ENCODE measurements around the gene BARX2. TPM values are rescaled to one million over a fixed set of nuclear protein-coding genes. Genes with fewer than 3 reads are reported as not detected.

The BARX2 gene
- total RNA-seq, 4 donors from 2014 or later: 0.83 TPM; not detected in 3

DNA sequence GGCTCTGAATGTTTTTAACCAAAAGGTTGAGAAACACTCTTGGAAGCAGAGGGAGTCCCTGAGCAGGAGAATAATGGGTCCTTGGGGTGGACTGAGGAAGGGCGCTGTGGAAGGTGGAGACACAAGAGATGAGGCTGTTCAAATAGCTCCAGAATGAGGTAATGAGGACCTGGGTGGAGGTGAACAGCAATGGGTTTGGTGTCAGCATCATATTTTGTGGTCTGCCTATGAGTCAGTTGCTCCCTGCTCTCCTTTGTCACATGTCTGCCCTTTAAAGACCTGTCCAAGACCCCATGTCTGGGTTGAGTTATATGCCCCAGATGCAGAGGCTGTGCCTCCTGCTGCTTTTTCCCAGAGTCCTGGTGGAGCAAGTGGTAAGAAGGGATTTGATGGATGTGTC, 113.6 kb downstream of the BARX2 start:
- no peak overlapping the region for H3K4me3 ChIP-seq
- H3K4me1 ChIP-seq: no peaks in the 10 kb centered on the region
- intact Hi-C loops (cut with DNase I; ENCODE audit: low total_unique reads): no loop called here
- DNase-seq: no peak
- no peak overlapping the region for H3K27ac ChIP-seq
- H3K27me3 ChIP-seq: no peaks in the 10 kb centered on the region
- no peaks in the 10 kb centered on the region for H3K36me3 ChIP-seq
- no peaks in the 10 kb centered on the region for H3K9me3 ChIP-seq
- TF ChIP-seq, protein P1, sequence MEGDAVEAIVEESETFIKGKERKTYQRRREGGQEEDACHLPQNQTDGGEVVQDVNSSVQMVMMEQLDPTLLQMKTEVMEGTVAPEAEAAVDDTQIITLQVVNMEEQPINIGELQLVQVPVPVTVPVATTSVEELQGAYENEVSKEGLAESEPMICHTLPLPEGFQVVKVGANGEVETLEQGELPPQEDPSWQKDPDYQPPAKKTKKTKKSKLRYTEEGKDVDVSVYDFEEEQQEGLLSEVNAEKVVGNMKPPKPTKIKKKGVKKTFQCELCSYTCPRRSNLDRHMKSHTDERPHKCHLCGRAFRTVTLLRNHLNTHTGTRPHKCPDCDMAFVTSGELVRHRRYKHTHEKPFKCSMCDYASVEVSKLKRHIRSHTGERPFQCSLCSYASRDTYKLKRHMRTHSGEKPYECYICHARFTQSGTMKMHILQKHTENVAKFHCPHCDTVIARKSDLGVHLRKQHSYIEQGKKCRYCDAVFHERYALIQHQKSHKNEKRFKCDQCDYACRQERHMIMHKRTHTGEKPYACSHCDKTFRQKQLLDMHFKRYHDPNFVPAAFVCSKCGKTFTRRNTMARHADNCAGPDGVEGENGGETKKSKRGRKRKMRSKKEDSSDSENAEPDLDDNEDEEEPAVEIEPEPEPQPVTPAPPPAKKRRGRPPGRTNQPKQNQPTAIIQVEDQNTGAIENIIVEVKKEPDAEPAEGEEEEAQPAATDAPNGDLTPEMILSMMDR (IDR thresholded peaks at IDR 0.05): no peak
- TF ChIP-seq POLR2A (IDR thresholded peaks at IDR 0.05): no peak

DNA sequence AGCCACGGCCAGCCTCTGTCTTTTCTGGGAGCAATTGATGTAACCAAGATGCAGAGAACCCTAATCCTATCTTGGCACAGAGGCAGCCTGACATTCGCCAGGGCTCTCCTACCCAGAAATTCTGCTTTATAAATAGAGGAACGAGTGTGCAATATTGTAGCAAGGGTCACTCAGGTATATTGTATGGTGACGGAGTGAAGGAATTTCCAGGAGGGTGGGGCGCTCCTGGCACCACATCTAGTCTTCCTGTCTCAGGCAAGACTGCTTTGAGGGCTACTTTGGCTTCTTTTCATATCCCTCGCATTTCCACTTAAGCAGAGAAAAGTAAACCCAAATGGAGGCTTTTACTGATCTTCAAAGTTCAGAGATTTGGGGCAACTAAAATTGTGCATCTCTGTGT, 114.4 kb downstream of the BARX2 start:
- intact Hi-C loops (cut with DNase I; ENCODE audit: low total_unique reads): no loop called here
- Histone ChIP-seq H3K36me3 (no peaks in the 10 kb centered on the region), H3K27me3 (no peaks in the 10 kb centered on the region), H3K9me3 (no peaks in the 10 kb centered on the region), H3K4me3 (no peak overlapping the region), H3K4me1 (no peaks in the 10 kb centered on the region), H3K27ac (no peak overlapping the region)
- TF ChIP-seq, protein P1 (IDR thresholded peaks at IDR 0.05): no peak
- no peak for TF ChIP-seq POLR2A (IDR thresholded peaks at IDR 0.05)
- no peak for DNase-seq

DNA sequence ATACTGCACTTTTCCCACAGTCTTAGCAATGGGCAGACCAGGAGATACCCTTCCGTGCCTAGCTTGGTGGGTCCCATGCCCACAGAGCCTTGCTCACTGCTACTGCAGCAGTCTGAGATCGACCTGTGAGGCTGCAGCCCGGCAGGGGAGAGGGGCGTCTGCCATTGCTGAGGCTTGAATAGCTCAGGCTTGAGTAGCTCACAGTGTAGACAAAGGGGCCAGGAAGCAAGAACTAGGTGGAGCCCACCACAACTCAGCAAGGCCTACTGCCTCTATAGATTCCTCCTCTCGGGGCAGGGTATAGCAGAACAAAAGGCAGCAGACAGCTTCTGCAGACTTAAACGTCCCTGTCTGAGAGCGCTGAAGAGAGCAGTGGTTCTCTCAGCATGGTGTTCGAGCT, 118.1 kb downstream of the BARX2 start:
- intact Hi-C loops (cut with DNase I; ENCODE audit: low total_unique reads): no loop called here
- no peak overlapping the region for H3K4me3 ChIP-seq
- H3K9me3 ChIP-seq: no peaks in the 10 kb centered on the region
- no peaks in the 10 kb centered on the region for H3K27me3 ChIP-seq
- no peak for TF ChIP-seq POLR2A (IDR thresholded peaks at IDR 0.05)
- TF ChIP-seq, protein P1 (IDR thresholded peaks at IDR 0.05): no peak
- H3K4me1 ChIP-seq: no peaks in the 10 kb centered on the region
- no peaks in the 10 kb centered on the region for H3K36me3 ChIP-seq
- DNase-seq: no peak
- H3K27ac ChIP-seq: no peak overlapping the region

Other genes with a start within 250 kb of the BARX2 start
- gene ARHGAP32, start 183.5 kb upstream of the BARX2 start, total RNA-seq: 10 to 100 TPM in 3 of 4 donors, 1 to 10 TPM in 1; 10.0 to 53.7 (median 34.1) TPM

Measured in uterus (tissue), 4 donors.